PC-3 (cell line): ENCODE data around the gene CBX2.

Experiments used
- EZH2 ChIP-seq: fragments of 300-600 bp; sonication (generic); IDR thresholded peaks from one replicate; pipeline ENCODE4 v1.6.1; 2017; ENCODE audit warnings: antibody characterized with exemption, mild to moderate bottlenecking, low read length; ENCODE audit not compliant: unreplicated experiment
- EZH2phosphoT487 ChIP-seq: fragments of 300-600 bp; sonication (generic); IDR thresholded peaks from 2 replicates; pipeline ENCODE4 v1.6.1; 2018; ENCODE audit warnings: mild to moderate bottlenecking, antibody characterized with exemption, low read length, borderline replicate concordance
- TF ChIP-seq, protein P1 (sequence below): fragments of 300-600 bp; sonication (generic); conservative IDR thresholded peaks from 2 replicates; pipeline ENCODE4 v1.5.1; 2017; ENCODE audit warnings: antibody characterized with exemption, low read depth, mild to moderate bottlenecking, low read length

DNA sequence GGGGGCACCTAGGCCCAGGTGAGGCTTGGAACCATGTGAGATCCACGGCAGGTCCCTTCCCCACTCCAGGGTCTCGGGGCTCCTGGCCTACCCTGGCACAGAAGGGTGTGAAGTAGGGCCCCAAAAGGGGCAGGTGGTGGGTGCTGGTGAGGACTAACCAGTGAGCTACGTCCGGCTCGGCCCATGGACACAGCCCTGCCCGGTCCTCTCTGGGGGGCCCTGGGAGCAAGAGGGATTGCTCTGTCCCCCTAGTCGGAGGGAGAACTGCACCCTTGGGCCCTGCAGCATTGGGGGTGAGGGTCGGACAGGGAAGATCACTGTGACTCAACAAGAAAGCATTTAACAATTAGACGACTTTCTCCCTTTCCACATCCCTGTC is 44.3 kb upstream of the CBX2 start:
- no peak for TF ChIP-seq EZH2
- TF ChIP-seq, protein P1, sequence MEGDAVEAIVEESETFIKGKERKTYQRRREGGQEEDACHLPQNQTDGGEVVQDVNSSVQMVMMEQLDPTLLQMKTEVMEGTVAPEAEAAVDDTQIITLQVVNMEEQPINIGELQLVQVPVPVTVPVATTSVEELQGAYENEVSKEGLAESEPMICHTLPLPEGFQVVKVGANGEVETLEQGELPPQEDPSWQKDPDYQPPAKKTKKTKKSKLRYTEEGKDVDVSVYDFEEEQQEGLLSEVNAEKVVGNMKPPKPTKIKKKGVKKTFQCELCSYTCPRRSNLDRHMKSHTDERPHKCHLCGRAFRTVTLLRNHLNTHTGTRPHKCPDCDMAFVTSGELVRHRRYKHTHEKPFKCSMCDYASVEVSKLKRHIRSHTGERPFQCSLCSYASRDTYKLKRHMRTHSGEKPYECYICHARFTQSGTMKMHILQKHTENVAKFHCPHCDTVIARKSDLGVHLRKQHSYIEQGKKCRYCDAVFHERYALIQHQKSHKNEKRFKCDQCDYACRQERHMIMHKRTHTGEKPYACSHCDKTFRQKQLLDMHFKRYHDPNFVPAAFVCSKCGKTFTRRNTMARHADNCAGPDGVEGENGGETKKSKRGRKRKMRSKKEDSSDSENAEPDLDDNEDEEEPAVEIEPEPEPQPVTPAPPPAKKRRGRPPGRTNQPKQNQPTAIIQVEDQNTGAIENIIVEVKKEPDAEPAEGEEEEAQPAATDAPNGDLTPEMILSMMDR: no peak
- no peak for TF ChIP-seq EZH2phosphoT487
